Activated CD4-positive, alpha-beta memory T cell treated with anti-CD3 and anti-CD28 coated beads for 36 hours (primary cell): ENCODE results near the gene ROR2. TPM values are rescaled to one million over a fixed set of nuclear protein-coding genes. Genes with fewer than 3 reads are reported as not detected.
"Not testable (repeated sequence)": the region's sequence is repeated elsewhere in the genome, so short reads cannot be mapped to it uniquely, and the experiment has no call there.

Experiments
- CTCF ChIA-PET: fragments of 350-600 bp; sonication (Branson Sonifier 250); formaldehyde crosslinking; loops from one replicate; lab custom pipeline; 2021; ENCODE audit warnings: antibody characterized with exemption, inconsistent platforms; lab: Charles Lee
- POLR2A ChIA-PET: fragments of 350-600 bp; sonication (Branson Sonifier 250); formaldehyde crosslinking; loops from one replicate; lab custom pipeline; 2021; ENCODE audit warnings: antibody characterized with exemption; lab: Charles Lee
- DNase-seq: peaks from one replicate; pipeline ENCODE4 v3.0.0-alpha.2; 2020
- H3K27ac Mint-ChIP-seq: one replicate; pipeline ENCODE4 v1.8.0; 2021; ENCODE audit warnings: mixed read lengths
- H3K27me3 Mint-ChIP-seq: one replicate; pipeline ENCODE4 v1.8.0; 2021; ENCODE audit warnings: mixed read lengths
- H3K36me3 Mint-ChIP-seq: one replicate; pipeline ENCODE4 v1.8.0; 2021; ENCODE audit warnings: mixed read lengths
- H3K4me1 Mint-ChIP-seq: one replicate; pipeline ENCODE4 v1.8.0; 2021; ENCODE audit warnings: low read depth, mixed read lengths
- H3K4me3 Mint-ChIP-seq: one replicate; pipeline ENCODE4 v1.8.0; 2021; ENCODE audit warnings: mild to moderate bottlenecking, mixed read lengths
- H3K9me3 Mint-ChIP-seq: one replicate; pipeline ENCODE4 v1.8.0; 2021; ENCODE audit warnings: mixed read lengths
- intact Hi-C: fragments of 100-400 bp; cut with micrococcal nuclease; formaldehyde crosslinking; loops from one replicate; pipeline ENCODE4 v1.15.1; 2023
- total RNA-seq, 2 experiments: library from RNA; stranded (reverse); gene quantifications; one replicate each; pipeline ENCODE4 v1.2.3, GENCODE V29; 2021

The ROR2 gene
- total RNA-seq, 2 experiments from 2014 or later: 0.05 to 0.31 TPM

DNA sequence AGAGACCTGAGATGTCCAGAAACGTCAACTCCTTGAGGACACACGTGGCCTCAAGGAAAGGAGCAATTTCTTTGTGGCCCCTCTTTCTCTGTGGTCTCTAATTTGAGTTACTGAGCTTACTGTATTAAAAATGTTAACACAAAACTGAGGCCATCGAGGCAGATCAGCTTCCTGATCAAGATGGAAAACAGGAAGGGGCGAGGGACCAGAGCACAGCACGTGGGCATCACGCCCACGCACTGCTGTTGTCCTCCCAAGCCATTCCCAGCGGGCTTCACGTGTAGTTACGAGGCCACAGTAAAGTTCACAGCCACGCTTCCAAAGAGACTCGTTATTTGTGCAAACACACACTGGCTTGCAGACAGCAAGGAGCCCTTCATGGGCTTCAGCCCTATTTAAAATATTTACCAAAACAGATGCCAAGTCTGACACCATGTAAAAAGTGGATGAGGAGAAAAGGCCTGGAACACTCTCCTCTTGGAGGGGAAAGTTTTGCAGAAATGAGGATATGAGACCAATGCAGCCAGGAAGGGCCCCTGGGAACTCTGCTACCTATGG, 149.5 kb downstream of the ROR2 start:
- peaks cover 3% of the 10 kb centered on the region for H3K27me3 Mint-ChIP-seq
- CTCF ChIA-PET: no interaction called here
- H3K4me1 Mint-ChIP-seq: peaks cover 17% of the 10 kb centered on the region
- no peaks in the 10 kb centered on the region for H3K36me3 Mint-ChIP-seq
- DNase-seq: no peak
- H3K9me3 Mint-ChIP-seq: no peaks in the 10 kb centered on the region
- POLR2A ChIA-PET: no interaction called here
- H3K4me3 Mint-ChIP-seq: no peak overlapping the region
- intact Hi-C loops: no loop called here
- H3K27ac Mint-ChIP-seq: no peak overlapping the region

DNA sequence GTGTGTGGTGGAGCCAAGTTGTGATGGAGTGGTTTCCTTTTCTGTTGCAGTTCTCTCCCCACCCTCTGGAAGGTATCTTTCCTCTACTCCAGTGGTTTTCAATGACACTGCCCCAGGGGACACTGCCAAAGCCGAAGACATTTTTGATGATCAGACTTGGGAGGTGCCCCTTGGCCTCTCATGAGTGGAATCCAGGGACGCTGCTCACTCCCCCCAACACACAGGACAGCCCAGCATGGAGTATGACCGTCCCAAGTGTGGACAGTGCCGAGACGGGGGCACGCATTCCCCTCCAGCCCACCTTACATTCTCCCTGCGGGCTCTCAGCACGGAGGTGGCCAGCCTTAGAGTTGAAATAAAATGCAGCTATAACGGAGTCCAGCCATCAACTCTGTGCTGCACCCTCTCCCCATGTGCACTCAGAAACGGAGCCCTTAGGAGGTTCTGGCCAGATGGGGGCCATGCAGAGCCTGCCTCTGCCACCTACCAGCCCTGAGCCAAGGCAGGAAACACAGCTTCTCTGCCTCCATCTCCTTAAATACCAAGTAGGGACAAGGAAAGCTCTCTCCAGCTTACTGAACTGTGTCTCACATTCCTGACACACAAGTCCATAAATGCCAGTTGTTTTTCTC, 150.8 kb downstream of the ROR2 start:
- no peaks in the 10 kb centered on the region for H3K27me3 Mint-ChIP-seq
- peak overlapping the region; percentile 38 for H3K27ac Mint-ChIP-seq
- CTCF ChIA-PET: interaction anchor here (0.6 to 1.1 kb wide), 2 partner anchors 41 to 1794 kb away, joined by 3 to 4 read pairs; no protein-coding TSS in a partner anchor
- H3K9me3 Mint-ChIP-seq: no peaks in the 10 kb centered on the region
- H3K4me3 Mint-ChIP-seq: no peak overlapping the region
- POLR2A ChIA-PET: no interaction called here
- no peaks in the 10 kb centered on the region for H3K36me3 Mint-ChIP-seq
- peaks cover 17% of the 10 kb centered on the region for H3K4me1 Mint-ChIP-seq
- intact Hi-C loops: no loop called here
- DNase-seq: no peak

DNA sequence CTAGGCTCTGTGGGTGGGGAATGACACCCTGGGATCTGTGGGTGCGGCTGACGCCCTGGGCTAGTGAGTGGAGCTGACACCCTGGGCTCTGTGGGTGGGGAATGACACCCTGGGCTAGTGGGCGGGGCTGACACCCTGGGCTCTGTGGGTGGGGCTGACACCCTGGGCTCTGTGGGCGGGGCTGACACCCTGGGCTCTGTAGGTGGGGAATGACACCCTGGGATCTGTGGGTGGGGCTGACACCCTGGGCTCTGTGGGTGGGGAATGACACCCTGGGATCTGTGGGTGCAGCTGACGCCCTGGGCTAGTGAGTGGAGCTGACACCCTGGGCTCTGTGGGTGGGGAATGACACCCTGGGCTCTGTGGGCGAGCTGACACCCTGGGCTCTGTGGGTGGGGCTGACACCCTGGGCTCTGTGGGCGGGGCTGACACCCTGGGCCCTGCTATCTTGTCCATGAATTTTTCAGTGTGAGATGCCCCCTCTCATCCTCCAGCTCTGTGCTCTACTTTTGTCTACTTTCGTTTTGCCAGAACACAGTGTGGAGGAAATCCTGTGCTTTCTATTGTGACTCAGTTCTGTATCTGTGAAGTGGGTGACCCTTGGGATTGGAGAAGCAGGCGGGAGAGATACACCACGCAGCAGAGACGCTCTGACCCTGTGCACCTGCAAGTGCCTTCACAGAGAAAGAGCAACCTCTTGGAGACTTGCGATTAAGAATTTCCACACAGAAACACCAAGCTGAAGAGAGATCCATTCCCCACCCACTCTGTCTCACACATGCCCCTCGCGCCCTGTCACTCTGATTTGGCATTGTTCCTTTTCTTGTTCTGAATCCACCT, 151.5 kb downstream of the ROR2 start:
- CTCF ChIA-PET: interaction anchor here (0.6 to 1.1 kb wide), 3 partner anchors 40 to 1795 kb away, joined by 3 to 4 read pairs (median 3); no protein-coding TSS in a partner anchor
- intact Hi-C loops, H3K4me3 Mint-ChIP-seq, H3K27me3 Mint-ChIP-seq, H3K9me3 Mint-ChIP-seq, H3K36me3 Mint-ChIP-seq, POLR2A ChIA-PET: not testable (repeated sequence)
- Mint-ChIP-seq H3K27ac (peak overlapping the region; percentile 38), H3K4me1 (peaks cover 15% of the 10 kb centered on the region)
- peak; percentile 60 for DNase-seq

DNA sequence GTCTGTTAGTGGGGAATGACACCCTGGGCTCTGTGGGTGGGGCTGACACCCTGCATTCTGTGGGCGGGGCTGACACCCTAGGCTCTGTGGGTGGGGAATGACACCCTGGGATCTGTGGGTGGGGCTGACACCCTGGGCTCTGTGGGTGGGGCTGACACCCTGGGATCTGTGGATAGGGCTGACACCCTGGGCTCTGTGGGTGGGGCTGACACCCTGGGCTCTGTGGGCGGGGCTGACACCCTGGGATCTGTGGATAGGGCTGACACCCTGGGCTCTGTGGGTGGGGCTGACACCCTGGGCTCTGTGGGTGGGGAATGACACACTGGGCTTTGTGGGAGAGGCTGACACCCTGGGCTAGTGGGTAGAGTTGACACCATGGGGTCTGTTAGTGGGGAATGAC, 152.5 kb downstream of the ROR2 start:
- POLR2A ChIA-PET, CTCF ChIA-PET, H3K27me3 Mint-ChIP-seq, H3K36me3 Mint-ChIP-seq, H3K9me3 Mint-ChIP-seq, DNase-seq, intact Hi-C loops, H3K4me3 Mint-ChIP-seq, H3K27ac Mint-ChIP-seq: not testable (repeated sequence)
- H3K4me1 Mint-ChIP-seq: peaks cover 15% of the 10 kb centered on the region

GRCh38 chr9:91796516-91796915, 153.5 kb downstream of the ROR2 start:
- CTCF ChIA-PET, H3K4me3 Mint-ChIP-seq, H3K27me3 Mint-ChIP-seq, H3K27ac Mint-ChIP-seq, intact Hi-C loops, POLR2A ChIA-PET, H3K36me3 Mint-ChIP-seq, H3K9me3 Mint-ChIP-seq: not testable (repeated sequence)
- peak; percentile 49 for DNase-seq
- peaks cover 15% of the 10 kb centered on the region for H3K4me1 Mint-ChIP-seq

- ChIA-PET POLR2A (interaction anchor here (0.6 kb wide), 1 partner anchor 136 kb away, joined by 3 read pairs; no protein-coding TSS in a partner anchor), CTCF (interaction anchor here (1.1 to 1.4 kb wide), 2 partner anchors 21 to 60 kb away, joined by 3 to 7 read pairs; no protein-coding TSS in a partner anchor)
- H3K4me1 Mint-ChIP-seq: peaks cover 15% of the 10 kb centered on the region
- H3K36me3 Mint-ChIP-seq: no peaks in the 10 kb centered on the region
- no peaks in the 10 kb centered on the region for H3K27me3 Mint-ChIP-seq
- H3K4me3 Mint-ChIP-seq: no peak overlapping the region
- no peaks in the 10 kb centered on the region for H3K9me3 Mint-ChIP-seq
- intact Hi-C loops: no loop called here
- peak; percentile 17 for DNase-seq
- H3K27ac Mint-ChIP-seq: peak overlapping the region; percentile 29
Measured at GRCh38 chr9:91795598-91796241, 154.3 kb downstream of the ROR2 start.

DNA sequence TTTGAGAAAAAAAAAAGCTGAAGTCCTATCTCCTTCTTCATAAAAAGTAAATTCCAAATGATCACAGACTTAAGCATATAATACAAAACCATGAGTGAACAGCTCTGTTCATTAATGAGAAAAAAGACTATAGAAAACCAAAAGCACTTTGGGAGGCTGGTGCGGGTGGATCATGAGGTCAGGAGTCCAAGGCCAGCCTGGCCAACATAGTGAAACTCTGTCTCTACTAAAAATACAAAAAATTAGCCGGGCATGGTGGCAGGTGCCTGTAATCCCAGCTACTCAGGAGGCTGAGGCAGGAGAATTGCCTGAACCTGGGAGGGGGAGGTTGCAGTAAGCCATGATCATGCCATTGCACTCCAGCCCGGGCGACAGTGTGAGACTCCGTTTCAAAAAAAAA, 156.7 kb downstream of the ROR2 start:
- intact Hi-C loops, H3K27ac Mint-ChIP-seq: not testable (repeated sequence)

GRCh38 chr9:91790917-91791316, 159.1 kb downstream of the ROR2 start:
- DNase-seq: no peak
- no peaks in the 10 kb centered on the region for H3K36me3 Mint-ChIP-seq
- CTCF ChIA-PET: no interaction called here
- intact Hi-C loops: no loop called here
- H3K4me3 Mint-ChIP-seq: no peak overlapping the region
- POLR2A ChIA-PET: no interaction called here
- H3K27ac Mint-ChIP-seq: no peak overlapping the region
- H3K4me1 Mint-ChIP-seq: no peaks in the 10 kb centered on the region
- no peaks in the 10 kb centered on the region for H3K27me3 Mint-ChIP-seq
- peaks cover 5% of the 10 kb centered on the region for H3K9me3 Mint-ChIP-seq

More for the DNA sequence above, 156.7 kb downstream of the ROR2 start:
- H3K4me3 Mint-ChIP-seq, POLR2A ChIA-PET, H3K4me1 Mint-ChIP-seq, H3K9me3 Mint-ChIP-seq, H3K27me3 Mint-ChIP-seq, H3K36me3 Mint-ChIP-seq, DNase-seq: not testable (repeated sequence)
- CTCF ChIA-PET: interaction anchor here (0.6 kb wide), 1 partner anchor 26 kb away, joined by 3 read pairs; no protein-coding TSS in a partner anchor

- Mint-ChIP-seq H3K9me3 (peaks cover 5% of the 10 kb centered on the region), H3K4me3 (no peak overlapping the region)
- intact Hi-C loops: no loop called here
Measured at GRCh38 chr9:91789941-91790340, 160.1 kb downstream of the ROR2 start.

GRCh38 chr9:91787931-91788330, 162.1 kb downstream of the ROR2 start:
- H3K36me3 Mint-ChIP-seq: no peaks in the 10 kb centered on the region
- H3K4me1 Mint-ChIP-seq: peaks cover 2% of the 10 kb centered on the region
- no peak overlapping the region for H3K27ac Mint-ChIP-seq
- H3K9me3 Mint-ChIP-seq: peaks cover 5% of the 10 kb centered on the region
- DNase-seq: no peak
- no peak overlapping the region for H3K4me3 Mint-ChIP-seq
- H3K27me3 Mint-ChIP-seq: peaks cover 6% of the 10 kb centered on the region
- intact Hi-C loops: no loop called here
- ChIA-PET POLR2A (no interaction called here), CTCF (no interaction called here)

More at GRCh38 chr9:91789941-91790340, 160.1 kb downstream of the ROR2 start:
- ChIA-PET CTCF (no interaction called here), POLR2A (no interaction called here)
- no peak overlapping the region for H3K27ac Mint-ChIP-seq
- no peaks in the 10 kb centered on the region for H3K4me1 Mint-ChIP-seq
- no peaks in the 10 kb centered on the region for H3K27me3 Mint-ChIP-seq
- no peaks in the 10 kb centered on the region for H3K36me3 Mint-ChIP-seq
- no peak for DNase-seq

DNA sequence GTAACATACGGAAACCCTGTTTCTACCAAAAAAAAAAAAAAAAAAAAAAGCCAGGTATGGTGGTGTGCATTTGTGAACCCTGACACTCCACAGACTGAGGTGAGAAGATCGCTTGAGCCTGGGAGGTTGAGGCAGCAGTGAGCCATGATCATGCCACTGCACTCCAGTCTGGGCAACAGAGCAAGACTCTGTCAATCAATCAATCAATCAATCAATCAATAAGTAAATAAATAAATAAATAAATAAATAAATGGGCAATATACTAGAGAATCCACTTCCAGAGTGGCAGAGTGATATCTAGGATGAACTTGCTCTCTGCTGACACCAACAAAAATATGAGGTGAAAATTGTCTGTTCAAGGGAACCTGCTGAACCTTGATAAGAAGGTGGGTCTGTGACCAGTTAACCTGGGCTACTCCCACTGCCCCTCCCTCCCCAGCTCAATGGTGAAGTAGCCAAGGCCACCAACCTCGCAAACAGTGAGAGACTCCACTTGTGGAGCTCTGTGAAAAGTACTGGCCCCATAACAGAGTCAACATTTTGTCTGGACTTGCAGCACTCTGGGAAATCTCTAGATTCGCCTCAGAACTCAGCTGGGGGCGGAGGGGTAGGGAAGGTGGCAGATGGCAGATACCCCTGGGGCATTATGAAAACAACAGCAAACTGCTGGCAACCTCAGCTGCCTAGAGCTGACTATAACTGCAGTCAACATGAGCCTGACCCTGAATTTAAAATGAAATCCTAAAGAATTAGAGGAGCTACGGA, 163.7 kb downstream of the ROR2 start:
- Mint-ChIP-seq H3K36me3 (no peaks in the 10 kb centered on the region), H3K27me3 (peaks cover 6% of the 10 kb centered on the region), H3K9me3 (peaks cover 5% of the 10 kb centered on the region), H3K27ac (no peak overlapping the region), H3K4me3 (no peak overlapping the region), H3K4me1 (peaks cover 8% of the 10 kb centered on the region)
- POLR2A ChIA-PET: no interaction called here
- CTCF ChIA-PET: no interaction called here
- intact Hi-C loops: no loop called here
- DNase-seq: no peak
